Lung microvascular endothelial cell (primary cell): ENCODE results near the gene PKHD1. TPM values are rescaled to one million over a fixed set of nuclear protein-coding genes. Genes with fewer than 3 reads are reported as not detected.
"Not testable (repeated sequence)": the region's sequence is repeated elsewhere in the genome, so short reads cannot be mapped to it uniquely, and the experiment has no call there.

Experiments
- DNase-seq, 2 donors: peaks; one replicate each; pipeline versions ENCODE4 v3.0.0 to v3.0.0-alpha.2; 2010; ENCODE audit warnings: low read depth in 2 of 2
- total RNA-seq: library from RNA; depleted of rRNA; stranded (reverse); fragments of >200 nt; gene quantifications from 2 replicates; pipeline ENCODE4 v1.2.1, GENCODE V29; 2014

Gene PKHD1
- total RNA-seq, 1 donor from 2014 or later = not detected

DNA sequence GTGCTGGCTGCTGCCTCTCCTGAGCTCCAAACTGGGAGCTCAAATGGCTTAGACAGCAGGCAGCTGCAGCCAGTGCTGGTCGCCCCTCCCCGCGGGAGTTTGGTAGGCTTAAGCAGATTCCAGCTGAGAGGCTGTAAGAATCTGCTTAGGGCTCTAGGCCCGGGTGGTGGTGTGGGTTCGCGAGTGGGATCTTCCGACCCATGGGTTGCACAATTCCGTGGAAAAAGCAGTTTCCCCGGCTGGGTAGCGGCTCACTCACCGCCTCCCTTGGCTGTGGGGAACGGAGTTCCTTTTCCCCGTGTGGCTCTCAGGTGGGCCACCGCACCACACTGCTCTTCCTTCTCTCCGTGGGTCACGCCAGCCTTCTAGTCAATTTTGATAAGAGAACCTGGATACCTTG, 232.5 kb downstream of the PKHD1 start:
- no peak for DNase-seq

DNA sequence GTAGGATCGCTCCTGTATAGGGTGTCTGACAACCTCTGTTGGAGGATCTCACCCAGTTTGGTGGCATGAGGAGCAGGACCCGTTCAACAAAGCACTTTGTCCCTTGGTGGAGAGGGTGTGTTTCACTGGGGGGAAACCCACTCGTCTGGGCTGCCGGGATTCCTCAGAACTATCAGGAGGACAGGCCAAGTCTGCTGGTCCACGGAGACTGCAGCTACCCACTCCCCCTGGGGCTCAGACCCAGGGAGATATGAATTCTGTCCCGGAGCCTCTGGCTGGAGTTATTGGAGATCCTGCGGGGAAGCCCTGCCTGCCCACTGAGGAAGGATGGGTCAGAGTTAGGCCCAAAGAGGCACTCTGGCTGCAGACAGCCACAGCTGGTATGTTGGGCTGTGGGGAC, 233.1 kb downstream of the PKHD1 start:
- DNase-seq = no peak

DNA sequence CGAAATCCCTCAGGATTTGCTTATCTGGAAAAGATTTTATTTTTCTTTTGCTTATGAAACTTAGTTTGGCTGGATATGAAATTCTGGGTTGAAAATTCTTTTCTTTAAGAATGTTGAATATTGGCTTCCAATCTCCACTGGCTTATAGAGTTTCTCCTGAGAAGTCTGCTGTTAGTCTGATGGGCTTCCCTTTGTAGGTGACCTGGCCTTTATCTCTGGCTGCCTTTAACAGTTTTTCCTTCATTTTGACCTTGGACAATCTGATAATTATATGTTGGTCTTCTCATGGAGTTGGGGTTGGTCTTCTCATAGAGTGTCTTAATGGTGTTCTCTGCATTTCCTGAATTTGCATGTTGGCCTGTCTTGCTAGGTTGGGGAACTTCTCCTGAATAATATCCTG, 234.3 kb downstream of the PKHD1 start:
- not testable (repeated sequence) for DNase-seq

DNA sequence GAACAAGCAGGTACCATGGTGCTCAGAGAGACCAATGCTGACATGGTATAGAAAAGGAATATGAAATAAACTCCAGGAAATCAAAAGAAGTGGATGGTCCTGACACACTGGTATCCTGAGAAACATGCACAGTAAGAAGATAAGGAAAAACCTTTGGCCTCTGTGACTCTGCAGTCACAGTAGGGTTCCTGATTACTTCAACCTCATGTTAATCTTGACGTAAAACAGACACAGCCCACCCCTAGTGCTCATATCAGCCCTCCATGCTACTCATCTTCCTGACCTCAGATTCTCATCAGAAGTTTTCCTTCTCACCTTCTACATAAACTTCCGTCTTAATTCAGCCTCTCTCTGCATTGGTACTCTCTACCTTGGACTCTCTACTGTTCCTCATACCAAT, 240.9 kb downstream of the PKHD1 start:
- no peak for DNase-seq

DNA sequence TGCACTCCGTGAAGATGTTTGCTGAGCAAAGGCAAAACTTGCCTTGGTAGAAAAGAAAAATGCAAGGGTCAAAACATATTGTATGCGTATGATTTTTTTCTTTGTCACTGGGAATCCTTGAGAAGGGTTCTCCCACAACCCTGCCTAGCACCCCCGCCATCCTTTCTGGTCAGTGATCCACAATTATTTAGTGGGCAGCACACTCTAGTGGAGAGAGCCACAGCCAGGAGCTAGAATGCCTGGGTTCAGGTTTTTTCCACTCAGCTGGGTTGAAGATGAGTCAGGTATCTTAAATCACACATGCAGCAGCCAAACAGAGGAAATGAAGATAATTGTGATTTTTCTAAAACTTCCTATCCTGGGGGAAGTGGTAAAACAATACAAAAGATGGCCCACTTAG, 243.1 kb downstream of the PKHD1 start:
- DNase-seq = no peak

DNA sequence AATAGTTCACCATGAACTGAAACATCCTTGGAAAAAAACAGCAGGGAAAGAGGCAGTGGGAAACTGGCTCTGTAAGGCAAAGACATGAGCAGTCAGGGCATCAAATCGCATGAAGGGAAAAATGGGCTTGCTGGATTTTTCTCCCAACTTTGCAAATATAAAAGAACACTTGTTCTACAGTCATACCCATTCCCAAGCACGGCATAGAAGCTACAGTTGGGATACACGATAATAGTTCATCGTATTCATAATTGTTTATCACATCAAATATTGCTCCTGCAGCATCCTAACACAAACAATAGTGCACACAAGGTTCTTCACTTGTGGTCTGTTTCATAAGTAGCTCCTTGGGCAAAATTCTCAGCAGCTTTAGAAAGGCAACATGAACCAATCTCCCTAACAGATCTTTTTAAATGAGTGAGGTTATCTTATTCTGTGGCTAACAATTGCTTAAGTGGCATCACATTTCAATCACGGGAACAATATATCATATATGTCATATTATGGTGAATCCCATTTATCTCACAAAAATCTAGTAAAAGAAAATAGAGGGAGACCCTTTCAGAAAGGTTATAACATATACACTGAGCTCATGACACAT, 243.9 kb downstream of the PKHD1 start:
- DNase-seq = no peak

DNA sequence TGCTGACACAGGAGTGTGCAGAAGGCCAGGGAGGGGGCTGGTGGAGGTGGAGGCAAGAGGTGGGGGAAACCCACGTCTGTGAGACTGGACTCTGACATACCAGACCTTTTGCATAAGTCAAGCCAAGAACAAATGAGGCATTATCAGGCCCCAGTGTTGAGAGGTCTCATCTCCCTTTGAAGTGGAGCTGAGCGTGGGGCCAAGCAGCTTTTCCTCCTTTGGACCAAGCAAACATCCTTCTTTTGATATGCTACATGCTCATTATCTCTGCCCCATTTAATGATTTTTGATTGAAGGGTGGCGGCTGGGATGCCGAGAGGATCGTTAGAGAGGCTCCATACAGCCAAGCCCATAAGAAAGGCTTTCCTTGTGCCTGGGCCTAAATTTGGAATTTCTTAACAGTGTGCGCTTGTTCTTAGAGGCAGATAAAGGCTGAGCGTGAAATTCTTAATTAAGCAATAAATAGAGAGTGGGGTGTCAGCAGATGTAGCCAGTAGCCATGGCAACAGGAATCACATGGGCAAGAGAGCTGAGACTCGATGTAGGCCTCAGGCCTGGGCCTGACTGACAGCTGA, 244.5 kb downstream of the PKHD1 start:
- no peak for DNase-seq

DNA sequence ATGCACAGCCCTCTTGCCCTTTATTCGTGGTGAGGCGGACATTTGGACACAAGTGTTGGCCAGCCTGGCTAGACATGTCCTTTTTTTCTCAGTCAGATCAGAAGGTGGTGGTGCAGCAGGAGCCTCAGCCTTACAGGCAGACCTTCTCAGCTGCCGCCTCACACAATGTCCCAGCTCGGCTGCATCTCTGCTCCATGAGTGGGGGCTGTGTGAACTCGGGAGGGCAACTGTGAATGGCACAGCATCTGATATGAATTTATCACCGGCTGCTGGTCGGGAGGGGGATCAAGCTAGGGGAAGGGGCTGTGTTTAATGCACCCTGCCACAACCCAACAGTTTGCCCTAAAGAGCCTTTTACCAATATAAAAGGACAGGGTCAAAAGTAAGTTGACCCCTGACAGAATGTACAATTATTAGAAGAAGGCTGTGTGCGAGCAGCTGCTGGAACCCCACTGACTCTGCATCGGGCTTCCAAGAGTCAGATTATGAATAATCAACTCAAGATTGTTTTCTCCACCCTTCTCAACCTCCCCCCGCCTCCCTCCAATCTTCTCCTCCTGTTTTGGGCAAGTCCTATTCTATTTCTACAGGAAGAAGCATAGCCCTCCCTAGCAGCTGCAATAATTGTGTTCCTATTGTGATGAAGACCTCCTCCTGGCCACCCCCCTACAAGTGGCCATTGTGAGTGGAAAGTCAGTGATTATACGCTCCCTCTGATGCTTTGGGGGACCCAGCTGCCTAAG, 245.2 kb downstream of the PKHD1 start:
- no peak for DNase-seq

DNA sequence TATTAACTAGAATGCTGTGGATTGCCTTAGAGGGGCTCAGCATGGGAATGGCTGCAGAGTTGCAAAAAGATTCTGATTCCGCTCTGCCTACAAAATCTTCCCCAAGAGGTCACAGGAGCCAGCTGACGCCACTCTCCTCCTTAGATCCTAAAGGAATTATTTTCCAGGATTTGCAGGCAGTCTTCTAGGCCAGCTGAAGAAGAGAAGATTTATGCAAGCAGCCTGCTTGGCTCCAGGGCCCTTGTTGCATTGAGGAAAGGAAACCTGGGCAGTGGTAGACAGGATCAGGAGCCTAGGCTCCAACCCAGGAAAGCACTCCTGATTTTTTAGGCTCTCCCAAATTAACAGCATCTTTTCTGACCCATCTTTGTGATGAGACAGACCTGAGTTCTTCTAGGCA, 245.8 kb downstream of the PKHD1 start:
- DNase-seq = no peak

DNA sequence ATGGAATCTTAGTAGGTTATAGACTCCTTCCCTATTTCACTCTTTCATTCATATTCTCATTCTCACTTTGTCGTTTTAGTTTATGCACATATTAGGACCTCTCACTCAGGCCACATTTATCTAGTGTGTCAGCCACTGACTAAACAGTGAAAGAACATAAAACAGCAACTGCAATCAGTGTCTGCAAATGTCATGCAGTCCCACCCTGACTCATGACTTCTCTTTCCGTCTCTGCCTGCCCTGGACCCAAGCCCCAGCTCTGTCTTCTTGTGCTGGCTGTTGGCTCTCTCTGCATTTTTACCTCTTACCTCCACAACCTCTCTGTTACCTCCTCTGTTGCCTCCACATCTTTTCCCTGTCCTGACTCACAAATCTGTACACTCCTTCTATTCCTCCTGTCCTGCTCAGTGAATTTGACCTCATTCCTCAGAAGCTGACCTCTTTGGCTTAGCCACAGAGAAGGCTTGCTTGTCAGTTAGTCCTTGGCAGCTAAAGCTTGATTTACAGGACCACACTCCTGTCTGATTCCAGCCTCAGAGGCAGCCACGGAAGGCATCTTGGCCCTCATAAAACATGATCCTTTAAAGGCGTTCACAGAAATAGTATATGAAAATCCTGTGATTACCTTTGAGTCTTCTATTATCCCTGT, 247.6 kb downstream of the PKHD1 start:
- no peak for DNase-seq

DNA sequence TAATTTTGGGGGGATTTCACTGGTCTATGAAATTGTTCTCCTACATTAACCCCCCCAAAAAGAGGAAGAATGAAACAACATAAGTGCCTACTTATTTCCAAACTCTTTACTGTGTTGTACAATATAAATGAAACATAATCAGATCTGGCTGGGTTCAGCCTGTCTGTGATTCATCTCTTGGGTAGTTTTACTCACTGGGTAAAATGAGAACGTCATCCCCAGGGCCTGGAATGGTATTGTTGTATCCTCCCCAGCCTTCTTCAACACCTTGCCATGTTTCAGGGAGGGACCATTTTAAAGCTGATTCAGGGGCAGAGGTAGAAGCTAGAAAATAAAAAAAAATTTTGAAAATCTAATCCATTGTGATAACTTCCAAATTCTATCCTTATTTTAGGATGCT, 256.7 kb downstream of the PKHD1 start:
- DNase-seq = no peak

DNA sequence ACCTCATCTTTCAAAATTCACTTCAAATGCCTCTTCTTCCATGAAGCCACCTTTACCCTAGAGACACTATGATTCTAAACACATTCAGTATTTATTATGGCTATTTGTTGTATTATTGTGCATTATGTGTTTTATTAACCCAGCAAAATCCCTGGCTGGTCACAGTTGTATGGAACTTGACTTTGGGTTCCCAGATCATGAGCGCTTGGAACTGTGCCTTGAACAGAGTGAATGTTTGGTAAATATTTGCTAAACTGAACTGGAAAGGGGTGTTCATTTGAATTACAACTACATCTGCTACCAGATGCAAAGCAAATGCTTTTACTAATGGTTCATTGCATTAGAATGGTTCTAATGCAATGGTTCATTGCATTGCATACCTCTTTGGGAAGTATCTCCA, 259.8 kb downstream of the PKHD1 start:
- no peak for DNase-seq

DNA sequence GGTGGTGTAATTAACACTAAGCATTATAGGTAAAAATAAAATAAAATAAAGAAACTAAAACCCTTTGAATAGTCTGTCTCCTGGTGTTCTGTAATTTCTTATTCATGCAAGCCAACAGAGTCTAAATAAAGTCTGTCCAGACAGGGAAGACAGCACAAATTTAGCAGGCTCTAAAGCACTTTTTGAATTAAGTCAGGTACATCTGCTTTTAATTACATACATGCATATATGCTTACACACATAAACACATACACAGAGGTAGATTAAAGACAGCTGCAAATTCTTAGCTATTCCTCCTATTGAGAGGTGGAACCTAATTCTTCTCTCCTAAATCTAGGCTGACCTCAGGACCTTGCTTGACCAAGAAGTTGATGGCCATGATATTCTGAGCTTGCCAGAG, 262.5 kb downstream of the PKHD1 start:
- DNase-seq = no peak

DNA sequence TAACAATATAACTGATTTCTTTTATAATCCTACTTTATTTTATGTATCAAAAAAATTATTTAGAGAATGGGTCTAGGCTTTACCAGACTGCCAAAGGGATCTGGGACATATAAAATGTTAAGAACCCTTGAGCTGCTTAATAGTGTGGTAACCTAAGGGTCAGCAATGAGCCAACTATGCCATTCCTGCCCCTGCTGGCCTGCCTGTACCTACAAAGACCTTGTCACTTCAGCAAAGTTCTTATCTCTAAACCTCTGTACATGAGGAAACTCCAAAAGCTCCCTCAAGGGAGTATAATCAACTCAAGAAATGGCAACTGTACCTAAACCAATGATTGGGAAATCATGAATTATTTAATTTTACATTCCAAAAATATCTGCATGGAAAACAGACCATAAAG, 266.9 kb downstream of the PKHD1 start:
- no peak for DNase-seq

DNA sequence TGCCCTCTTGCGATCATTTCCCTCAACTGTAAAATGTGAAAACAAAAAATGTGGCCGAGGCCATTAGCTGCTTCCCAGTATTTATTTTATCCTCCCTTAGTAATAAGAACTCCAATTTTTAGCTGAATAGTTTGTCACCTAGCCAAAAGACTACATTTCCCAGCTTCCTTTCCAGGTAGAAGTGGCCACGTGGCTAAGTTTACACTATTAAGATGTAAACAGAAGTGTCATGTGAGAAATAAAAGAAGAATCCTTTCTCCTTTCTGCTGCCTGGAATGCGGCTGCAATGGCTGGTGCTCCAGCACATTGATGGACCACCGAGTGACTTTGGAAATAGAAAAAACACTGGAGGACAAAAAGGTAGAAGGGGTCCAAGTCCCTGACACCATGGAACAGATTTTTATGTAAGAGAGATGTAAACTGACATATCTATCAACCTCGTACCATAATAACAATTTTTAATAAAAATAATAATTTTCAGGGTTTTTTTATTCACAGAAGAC, 268.8 kb downstream of the PKHD1 start:
- DNase-seq = no peak

DNA sequence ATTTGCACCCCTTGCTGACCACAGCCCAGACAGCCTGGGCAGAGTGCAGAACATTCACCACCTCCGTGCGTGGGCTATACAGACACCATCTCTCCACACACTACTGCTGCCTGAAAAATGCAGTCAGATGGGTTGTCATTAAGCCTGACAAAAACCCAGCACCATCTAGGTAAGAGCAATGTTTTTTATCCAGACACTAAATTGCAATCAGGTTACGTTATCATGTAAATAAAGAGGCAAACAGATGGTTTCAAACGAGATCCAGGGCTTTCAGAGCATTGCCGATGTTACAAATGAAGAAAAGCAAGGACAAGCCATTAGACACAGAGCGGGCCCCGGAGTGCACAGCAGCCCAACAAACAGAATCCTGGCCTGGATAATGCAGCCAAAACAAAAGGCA, 269.6 kb downstream of the PKHD1 start:
- no peak for DNase-seq

DNA sequence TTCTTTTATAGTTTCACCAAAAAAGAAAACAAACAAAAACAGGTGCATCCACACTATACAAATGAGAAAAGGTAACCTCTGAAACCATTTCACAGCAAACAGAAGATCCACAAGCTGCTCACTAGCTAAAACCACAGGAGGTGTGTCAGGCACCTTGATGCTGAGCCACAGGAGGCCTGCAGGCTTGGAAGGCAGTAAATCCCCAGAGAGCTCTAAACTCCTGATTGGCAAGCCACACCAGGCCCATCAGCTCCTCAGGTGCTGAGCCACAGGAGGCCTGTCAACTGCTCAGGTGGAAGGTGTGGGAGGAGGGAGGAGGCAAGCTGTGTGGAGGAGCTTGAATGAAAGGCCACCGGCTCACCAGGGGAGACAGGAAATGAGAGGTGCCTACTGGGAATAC, 273.0 kb downstream of the PKHD1 start:
- no peak for DNase-seq

DNA sequence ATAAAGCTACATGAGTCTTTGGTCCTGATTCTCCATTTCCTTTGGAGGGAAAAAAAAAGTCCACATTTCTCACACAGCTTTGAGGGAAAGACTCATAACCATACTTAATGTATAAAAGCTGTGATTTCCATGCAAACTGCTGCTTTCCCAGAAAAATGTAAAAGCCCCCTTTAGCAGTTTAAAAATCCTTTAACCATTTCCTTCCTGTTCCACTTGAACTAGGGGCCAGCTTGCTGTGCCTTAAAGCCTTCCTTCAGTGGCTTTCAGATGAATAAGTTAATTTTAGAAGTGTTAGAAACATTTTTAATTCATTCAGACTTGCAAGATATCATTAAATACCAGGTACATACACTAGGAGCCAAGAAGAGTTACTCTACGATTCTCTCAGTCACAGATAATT, 273.5 kb downstream of the PKHD1 start:
- DNase-seq = no peak

DNA sequence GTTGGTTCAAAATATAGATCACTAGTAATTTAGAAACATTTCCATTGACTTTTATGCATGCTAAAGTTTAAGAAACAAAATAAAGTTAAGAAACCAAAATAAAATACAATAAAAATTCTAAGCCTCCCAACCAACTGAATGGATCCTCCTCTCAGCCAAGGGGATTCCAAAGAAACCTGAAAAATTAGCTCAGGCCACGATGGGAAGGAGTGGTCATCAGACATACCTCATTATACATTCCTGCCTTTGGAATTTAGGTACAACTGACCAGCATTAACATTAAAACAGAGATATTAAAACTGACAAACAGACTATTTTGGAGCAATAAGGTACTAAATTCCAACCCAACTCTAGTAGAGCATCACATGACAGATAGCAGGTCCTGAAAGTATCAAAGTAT, 275.2 kb downstream of the PKHD1 start:
- no peak for DNase-seq

DNA sequence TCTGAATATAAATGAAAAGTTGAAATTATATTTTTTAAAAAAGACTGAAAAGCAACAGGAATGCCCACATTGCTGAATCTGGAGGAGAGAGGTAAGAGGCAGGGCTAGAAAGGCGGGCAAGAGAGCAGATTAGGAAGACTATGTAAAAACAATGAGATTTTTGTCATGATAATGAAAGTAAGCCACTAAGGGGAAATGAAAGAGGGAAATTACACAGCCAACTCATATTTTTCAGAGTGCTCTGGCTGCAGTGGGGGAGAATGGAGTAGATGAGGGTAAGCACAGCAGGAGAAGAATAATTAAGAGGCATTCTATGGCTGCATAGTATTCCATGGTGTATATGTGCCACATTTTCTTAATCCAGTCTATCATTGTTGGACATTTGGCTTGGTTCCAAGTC, 281.9 kb downstream of the PKHD1 start:
- no peak for DNase-seq

DNA sequence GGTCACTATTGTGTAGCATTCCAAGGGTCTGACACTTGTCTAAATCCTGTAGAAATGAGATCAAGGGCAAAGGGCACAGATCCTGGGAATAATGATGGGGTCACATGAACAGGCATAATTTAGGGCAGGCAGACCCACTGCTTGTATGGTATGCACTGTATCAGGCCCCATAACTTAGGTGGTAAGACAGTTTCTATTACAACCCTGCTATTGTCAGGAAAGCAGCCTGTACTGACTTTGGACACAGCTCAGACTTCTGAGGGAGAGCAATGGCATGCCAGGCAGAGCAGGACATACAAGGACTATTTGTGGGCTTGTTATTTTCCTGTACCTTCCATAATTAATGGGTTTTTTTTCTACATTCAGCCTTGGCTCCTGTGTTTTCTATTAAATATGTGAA, 286.8 kb downstream of the PKHD1 start:
- no peak for DNase-seq

DNA sequence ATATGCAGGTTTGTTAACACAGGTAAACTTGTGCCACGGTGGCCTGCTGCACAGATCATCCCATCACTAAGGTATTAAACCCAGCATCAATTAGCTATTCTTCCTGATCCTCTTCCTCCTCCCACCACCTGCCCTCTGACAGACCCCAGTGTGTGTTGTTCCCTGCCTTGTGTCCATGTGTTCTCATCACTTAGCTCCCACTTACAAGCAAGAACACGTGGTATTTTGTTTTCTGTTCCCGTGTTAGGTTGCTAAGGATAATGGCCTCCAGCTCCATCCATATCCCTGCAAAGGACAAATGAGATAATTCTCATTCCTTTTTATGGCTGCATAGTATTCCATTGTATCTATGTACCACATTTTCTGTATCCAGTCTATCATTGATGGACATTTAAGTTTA, 294.0 kb downstream of the PKHD1 start:
- no peak for DNase-seq
